Measurements from ENCODE around the gene KMT2C. TPM values are rescaled to one million over a fixed set of nuclear protein-coding genes. Genes with fewer than 3 reads are reported as not detected.

The KMT2C gene
- total RNA-seq, 1 donor from 2014 or later: 36.0 TPM

GRCh38 chr7:152133804-152134203 is 302.0 kb downstream of the KMT2C start:
- intact Hi-C loops (cut with DNase I): no loop called here
- no peak for TF ChIP-seq CTCF (IDR thresholded peaks at IDR 0.05)

GRCh38 chr7:152132812-152133211 is 303.0 kb downstream of the KMT2C start:
- Histone ChIP-seq H3K9me3 (no peaks in the 10 kb centered on the region), H3K4me3 (no peak overlapping the region), H3K36me3 (peaks cover 32 to 64% of the 10 kb centered on the region in 2 donors), H3K27me3 (no peaks in the 10 kb centered on the region), H3K27ac (no peak overlapping the region), H3K4me1 (no peaks in the 10 kb centered on the region)
- no peak for DNase-seq (ENCODE audit: low spot score in 2 of 2)
- no peak for TF ChIP-seq CTCF (IDR thresholded peaks at IDR 0.05)
- intact Hi-C loops (cut with DNase I): no loop called here

More at GRCh38 chr7:152133804-152134203, 302.0 kb downstream of the KMT2C start:
- H3K27me3 ChIP-seq: no peaks in the 10 kb centered on the region
- H3K4me1 ChIP-seq: no peaks in the 10 kb centered on the region
- DNase-seq (ENCODE audit: low spot score in 2 of 2): no peak
- H3K36me3 ChIP-seq: peaks cover 32 to 64% of the 10 kb centered on the region in 2 donors
- no peak overlapping the region for H3K4me3 ChIP-seq
- no peak overlapping the region for H3K27ac ChIP-seq
- no peaks in the 10 kb centered on the region for H3K9me3 ChIP-seq

- Histone ChIP-seq H3K27me3 (no peaks in the 10 kb centered on the region), H3K4me1 (no peaks in the 10 kb centered on the region), H3K9me3 (no peaks in the 10 kb centered on the region), H3K4me3 (no peak overlapping the region), H3K36me3 (peaks cover 31 to 66% of the 10 kb centered on the region in 2 donors), H3K27ac (no peak overlapping the region)
- no peak for TF ChIP-seq CTCF (IDR thresholded peaks at IDR 0.05)
- no peak for DNase-seq (ENCODE audit: low spot score in 2 of 2)
- intact Hi-C loops (cut with DNase I): no loop called here
These were observed 303.8 kb downstream of the KMT2C start for GRCh38 chr7:152131981-152132494.

- TF ChIP-seq CTCF (IDR thresholded peaks at IDR 0.05): no peak
- H3K4me3 ChIP-seq: no peak overlapping the region
- no peaks in the 10 kb centered on the region for H3K4me1 ChIP-seq
- intact Hi-C loops (cut with DNase I): no loop called here
- DNase-seq (ENCODE audit: low spot score in 2 of 2): no peak
- no peaks in the 10 kb centered on the region for H3K9me3 ChIP-seq
- H3K27me3 ChIP-seq: no peaks in the 10 kb centered on the region
- no peak overlapping the region for H3K27ac ChIP-seq
- peaks cover 33 to 67% of the 10 kb centered on the region in 2 donors for H3K36me3 ChIP-seq
These were observed 304.9 kb downstream of the KMT2C start for GRCh38 chr7:152130658-152131590.

- Histone ChIP-seq H3K36me3 (peaks cover 33 to 74% of the 10 kb centered on the region in 2 donors), H3K9me3 (no peaks in the 10 kb centered on the region), H3K27ac (no peak overlapping the region), H3K27me3 (no peaks in the 10 kb centered on the region), H3K4me1 (no peaks in the 10 kb centered on the region), H3K4me3 (no peak overlapping the region)
- intact Hi-C loops (cut with DNase I): no loop called here
- DNase-seq (ENCODE audit: low spot score in 2 of 2): no peak
- TF ChIP-seq CTCF (IDR thresholded peaks at IDR 0.05): no peak
These were observed 306.1 kb downstream of the KMT2C start for GRCh38 chr7:152129682-152130081.

Data from ascending aorta (tissue), 2 donors.